Daoy (cell line): ENCODE measurements around the gene GPATCH2. TPM values are rescaled to one million over a fixed set of nuclear protein-coding genes. Genes with fewer than 3 reads are reported as not detected.

Source experiments
- DNase-seq: peaks from one replicate; pipeline ENCODE4 v3.0.0-alpha.2; 2015; ENCODE audit warnings: low read depth
- total RNA-seq: library from RNA; depleted of rRNA; stranded (reverse); fragments of >200 nt; shearing (Covaris generic); gene quantifications from 2 replicates; pipeline ENCODE4 v1.2.3, GENCODE V29; 2014; rRNA removed

Gene GPATCH2
- total RNA-seq: 12.3 and 17.2 TPM in 2 replicates

DNA sequence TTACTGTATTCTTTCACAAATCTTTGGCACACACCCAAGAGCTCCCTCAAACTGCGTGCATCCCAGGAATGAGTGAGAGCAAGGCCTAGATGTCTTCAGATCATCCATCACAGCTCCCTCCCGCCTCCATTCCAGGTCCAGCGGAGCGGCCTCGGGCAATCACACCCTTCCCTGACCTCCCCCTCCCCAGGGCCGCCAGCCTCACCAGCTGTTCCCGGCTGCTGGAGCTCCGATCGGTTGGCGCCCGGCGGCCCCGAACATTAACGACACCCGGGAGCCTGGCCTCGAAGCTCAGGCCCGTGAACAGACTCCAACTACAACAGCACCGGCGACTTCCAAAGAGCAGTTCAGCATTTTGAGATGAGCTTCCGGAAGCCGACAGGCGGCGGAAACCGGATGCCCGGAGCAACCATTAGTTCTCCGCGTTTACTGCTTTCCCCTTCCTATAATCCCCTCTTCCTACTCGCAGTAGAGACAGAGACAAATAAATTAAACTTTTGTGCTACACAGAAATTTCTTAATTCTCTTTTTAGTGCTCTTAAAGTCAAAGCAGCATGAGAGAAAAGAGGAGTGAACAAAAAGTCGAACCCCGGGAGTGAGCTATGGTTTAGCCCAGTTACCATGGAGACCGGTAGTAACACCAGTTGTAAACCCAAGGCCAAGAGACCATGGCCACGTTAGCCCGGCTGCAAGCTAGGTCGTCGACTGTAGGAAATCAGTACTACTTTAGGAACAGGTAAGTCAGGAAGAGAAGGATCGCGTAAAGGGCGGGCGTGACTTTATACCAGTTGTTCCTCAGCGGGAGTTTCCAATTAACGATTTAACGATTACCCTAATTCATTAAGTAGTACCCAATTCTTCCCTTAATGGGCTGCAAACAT lies at the start of gene GPATCH2, which contains the start of gene SPATA17:
GPATCH2 (minus strand) TSS at position 380 of the 881 bp plus-strand sequence; CDS start at position 261, 119 bp downstream.
SPATA17 (plus strand) TSS at position 634 of the 881 bp plus-strand sequence; CDS start at position 669, 35 bp downstream.
- DNase-seq: peak; percentile 85

GRCh38 chr1:217674028-217674729 lies 43.3 kb upstream of the GPATCH2 start:
- no peak for DNase-seq

DNA sequence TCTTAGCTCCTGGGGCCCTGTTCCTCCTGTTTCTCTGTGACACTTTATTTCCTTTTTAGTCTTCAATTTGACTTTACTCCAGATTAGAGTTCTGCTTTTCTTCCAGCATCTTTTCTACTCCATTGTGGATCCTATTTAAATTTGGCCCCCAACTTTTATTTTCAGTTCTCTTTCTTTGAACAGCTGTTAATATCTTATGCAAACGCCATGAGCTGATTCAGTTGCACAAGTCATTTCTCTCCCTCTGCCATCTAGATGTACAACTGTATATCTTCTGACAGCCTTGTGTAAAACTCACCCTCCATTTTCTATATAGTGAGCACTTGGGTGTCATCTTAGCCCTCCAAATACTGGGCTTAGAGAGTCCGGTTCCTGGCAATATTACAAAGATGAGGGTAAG lies 42.5 kb upstream of the GPATCH2 start:
- no peak for DNase-seq

GRCh38 chr1:217668351-217668940 lies 37.6 kb upstream of the GPATCH2 start:
- DNase-seq: no peak

DNA sequence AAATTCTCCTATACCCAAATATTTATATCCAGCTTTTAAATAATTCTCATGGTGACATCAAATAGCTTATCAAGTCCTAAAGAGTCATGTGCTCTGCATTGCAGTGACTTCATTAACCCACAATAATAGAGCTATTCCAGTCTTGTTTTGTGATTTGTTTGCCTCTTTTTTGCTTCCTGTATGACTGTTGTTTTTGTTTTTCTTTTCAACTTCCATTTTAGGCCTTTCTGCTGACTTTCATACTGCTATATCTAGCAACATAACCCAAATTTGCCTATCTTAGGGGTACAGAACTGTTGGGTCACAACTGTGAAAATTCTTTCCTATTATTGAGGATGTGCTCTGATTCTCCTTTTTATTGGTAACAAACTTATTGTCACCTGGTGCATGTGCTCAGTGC lies 30.5 kb upstream of the GPATCH2 start:
- no peak for DNase-seq

GRCh38 chr1:217660353-217661062 lies 29.6 kb upstream of the GPATCH2 start:
- peak; percentile 70 for DNase-seq

DNA sequence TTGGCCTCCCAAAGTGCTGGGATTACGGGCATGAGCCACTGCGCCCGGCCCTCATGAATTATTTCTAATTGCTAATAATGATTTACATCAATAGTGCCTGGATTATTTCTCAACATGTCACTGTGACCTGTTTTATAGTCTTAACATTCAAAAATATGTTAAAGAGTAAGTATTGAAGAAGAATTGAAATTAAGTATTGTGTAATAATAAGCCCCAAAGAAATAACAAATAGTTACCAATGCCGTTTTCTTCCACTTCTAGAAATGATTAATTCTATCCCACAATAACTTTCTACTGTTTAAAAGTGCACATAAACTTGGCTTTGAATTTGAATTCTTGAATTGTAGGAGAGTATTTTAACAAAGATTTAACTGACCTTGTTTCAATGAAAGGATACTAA lies 19.8 kb upstream of the GPATCH2 start:
- DNase-seq: no peak

GRCh38 chr1:217647791-217648190 lies 16.9 kb upstream of the GPATCH2 start:
- DNase-seq: peak; percentile 38

GRCh38 chr1:217642455-217642854 lies 11.6 kb upstream of the GPATCH2 start:
- no peak for DNase-seq

DNA sequence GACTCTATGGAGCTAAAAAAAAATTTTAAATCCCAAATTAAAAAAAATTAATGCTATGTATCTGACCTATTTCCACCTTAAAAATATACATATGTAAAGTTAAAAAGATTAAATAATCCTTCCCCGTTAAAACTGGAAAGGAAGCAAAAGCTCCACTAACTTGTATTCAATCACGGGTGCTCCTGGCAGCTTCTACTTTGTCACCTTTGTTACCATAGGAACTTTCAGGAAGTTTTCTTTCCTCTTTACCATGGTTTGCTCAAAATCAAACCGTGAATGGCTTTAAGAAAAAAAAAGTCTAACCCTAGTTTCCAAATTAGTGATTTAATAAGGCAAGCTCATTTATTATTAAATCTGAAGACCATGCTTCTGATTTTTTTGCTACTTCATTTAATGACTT lies 3.5 kb downstream of the GPATCH2 start:
- no peak for DNase-seq

DNA sequence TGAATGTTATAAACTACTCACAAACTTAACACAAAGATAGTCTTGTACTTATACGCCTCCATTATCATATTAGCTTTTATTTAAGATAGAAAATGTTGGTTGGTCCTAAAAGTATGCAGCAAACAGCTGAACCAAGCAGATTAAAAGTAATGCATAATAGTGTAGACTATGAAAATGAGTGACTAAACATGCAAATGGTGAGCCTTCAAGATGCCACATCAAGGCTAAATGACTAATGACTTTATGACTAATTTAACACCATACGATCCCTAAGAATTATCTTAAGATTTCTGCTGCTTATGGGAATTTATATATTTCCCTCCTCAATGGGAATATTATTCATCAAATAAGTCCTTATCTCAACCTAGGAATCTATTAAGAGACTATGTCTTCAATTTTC lies 4.6 kb downstream of the GPATCH2 start:
- no peak for DNase-seq

DNA sequence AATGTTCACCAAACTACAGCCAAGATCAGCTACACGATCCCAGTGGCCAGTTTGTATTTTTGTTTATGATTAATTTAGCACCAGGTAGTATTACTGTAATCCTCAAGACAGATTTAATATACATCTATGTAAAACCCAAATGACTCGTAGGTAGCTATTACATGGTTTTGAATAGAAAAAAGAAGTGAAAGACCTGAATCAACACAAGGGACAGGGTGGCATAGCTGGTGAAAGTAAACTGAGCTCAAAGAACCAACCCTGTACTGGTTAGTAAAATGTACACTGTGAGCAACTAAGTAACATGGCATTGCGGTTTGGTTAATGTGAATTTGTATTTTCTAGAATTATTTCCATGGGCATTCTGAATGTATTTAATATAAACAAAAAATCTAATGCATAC lies 8.8 kb downstream of the GPATCH2 start:
- DNase-seq: no peak

GRCh38 chr1:217620814-217621213 lies 10.1 kb downstream of the GPATCH2 start:
- DNase-seq: no peak

DNA sequence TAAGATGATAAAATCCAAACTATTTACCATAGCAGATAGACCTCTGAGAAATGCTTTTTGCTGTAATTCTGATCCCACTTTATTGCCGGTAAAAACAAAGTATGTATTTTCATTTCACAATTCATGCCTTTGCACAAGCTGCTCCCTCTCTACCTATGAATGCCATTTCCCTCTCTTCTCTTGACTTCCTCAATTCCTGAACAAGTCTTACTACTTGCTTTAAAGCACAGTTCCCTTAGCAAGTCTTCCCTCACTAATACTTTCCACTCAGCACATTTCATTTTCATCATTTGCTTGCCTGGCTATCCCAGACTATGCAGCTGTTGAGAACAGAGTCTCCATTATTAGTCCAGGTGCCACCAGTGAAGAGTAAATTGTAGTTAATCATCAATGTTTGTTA lies 13.8 kb downstream of the GPATCH2 start:
- no peak for DNase-seq

GRCh38 chr1:217614200-217614712 lies 16.6 kb downstream of the GPATCH2 start:
- DNase-seq: no peak

DNA sequence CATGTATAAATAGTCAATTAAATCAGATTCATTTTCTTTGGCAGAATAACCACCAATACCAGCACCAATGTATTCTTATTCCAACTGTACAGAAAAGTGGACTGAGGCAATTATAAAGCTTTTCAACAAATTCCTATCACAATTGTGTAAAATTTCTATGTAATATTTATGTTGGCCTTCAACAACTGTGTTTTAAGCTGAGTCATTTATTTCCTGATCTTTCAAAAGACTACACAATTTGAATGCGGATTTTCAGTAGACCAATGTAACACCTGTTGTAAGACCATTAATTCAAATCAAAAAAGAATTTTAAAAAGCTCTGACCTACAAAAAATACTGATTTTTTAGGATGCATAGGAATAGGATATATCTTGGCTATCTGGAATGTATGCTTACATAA lies 25.5 kb downstream of the GPATCH2 start:
- DNase-seq: no peak

DNA sequence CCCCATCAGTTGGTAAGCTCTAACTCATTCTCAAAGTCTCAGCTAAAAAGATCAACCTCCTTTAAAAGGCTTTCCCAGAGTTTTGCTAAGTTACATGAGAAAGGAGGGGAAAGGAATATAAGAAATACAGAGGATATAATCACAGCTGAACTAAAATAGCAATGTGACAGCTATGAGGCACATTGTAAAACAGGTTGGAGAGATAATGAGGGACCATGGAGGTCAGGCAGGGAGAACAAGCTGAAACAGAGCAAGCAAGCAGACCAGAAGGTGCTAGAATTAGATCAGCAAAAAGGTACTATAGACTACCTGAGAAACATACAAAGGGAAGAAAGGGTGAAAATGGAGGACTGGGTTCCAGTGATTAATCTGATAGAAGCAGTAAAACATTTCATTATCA lies 28.5 kb downstream of the GPATCH2 start:
- DNase-seq: no peak

- no peak for DNase-seq
Measured at GRCh38 chr1:217599154-217599553, 31.7 kb downstream of the GPATCH2 start.

GRCh38 chr1:217590598-217590997 lies 40.3 kb downstream of the GPATCH2 start:
- no peak for DNase-seq

DNA sequence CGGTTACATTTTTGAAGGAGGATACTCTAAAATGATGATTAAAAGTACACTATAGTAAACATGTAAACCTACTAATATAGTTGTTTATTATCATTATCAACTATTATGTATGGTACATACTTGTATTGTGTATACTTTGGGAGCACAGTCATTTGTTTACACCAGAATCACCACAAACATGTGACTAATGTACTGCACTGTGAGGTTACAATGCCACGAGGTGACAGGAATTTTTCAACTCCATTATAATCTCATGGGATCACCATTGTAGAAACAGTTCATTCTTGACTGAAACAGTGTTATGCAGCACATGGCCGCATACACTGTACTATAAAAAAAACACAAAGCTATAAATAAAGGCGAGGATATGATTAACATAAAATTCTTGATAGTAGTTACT lies 44.3 kb downstream of the GPATCH2 start:
- DNase-seq: no peak

DNA sequence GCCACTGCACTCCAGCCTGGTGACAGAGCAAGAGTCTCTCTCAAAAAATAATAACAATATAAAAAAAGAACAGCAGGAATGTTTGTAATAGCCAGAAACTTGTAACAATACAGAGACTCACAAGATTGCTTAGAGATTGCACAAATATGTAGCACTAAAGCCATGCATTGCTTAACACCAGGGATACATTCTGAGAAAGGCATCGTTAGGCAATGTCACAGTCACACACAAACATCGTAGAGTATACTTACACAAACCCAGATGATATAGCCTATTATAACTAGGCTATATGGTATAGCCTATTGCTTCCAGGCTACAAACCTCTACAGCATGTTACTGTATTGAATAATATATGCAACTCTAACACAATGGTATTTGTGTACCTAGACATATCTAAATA lies 45.3 kb downstream of the GPATCH2 start:
- DNase-seq: no peak
